Choroid plexus epithelial cell (primary cell): ENCODE data around the gene CNOT4.

Source experiments
- DNase-seq: peaks from one replicate; pipeline ENCODE4 v3.0.0-alpha.2; 2010; ENCODE audit warnings: low read depth
- H3K4me3 ChIP-seq: 2 replicates; pipeline ENCODE4 v1.5.1; 2011; ENCODE audit warnings: low read depth, mild to moderate bottlenecking, control low read depth, low read length, moderate library complexity
- CTCF ChIP-seq: conservative IDR thresholded peaks from 2 replicates; pipeline ENCODE4 v1.5.1; 2011; ENCODE audit warnings: low read depth, mild to moderate bottlenecking, control low read depth, inconsistent platforms, low read length, moderate library complexity

Gene CNOT4

GRCh38 chr7:135313971-135314370 lies 195.9 kb downstream of the CNOT4 start:
- DNase-seq = no peak
- no peak for TF ChIP-seq CTCF
- H3K4me3 ChIP-seq = no peak overlapping the region
